Sciatic nerve (tissue), 2 donors: ENCODE data around the gene PCTP. TPM values are rescaled to one million over a fixed set of nuclear protein-coding genes. Genes with fewer than 3 reads are reported as not detected.

Experiments used
- ATAC-seq: fragments of 200-7000 bp; cut with Tn5 transposase; one replicate; pipeline ENCODE4 v1.9.1; 2020; ENCODE audit warnings: mild to moderate bottlenecking, moderate library complexity
- DNase-seq: peaks from one replicate; pipeline ENCODE4 v3.0.0-alpha.2; 2020; ENCODE audit warnings: low spot score
- intact Hi-C: fragments of 100-400 bp; cut with DNase I; formaldehyde crosslinking; loops from one replicate; pipeline ENCODE4 v1.14.2; 2022
- total RNA-seq: library from RNA; stranded (reverse); fragmentation: NEBNext Ultra II Directional; extraction: Animal tissue kit (Norgen Biotek cat#: 25700); gene quantifications from one replicate; pipeline ENCODE4 v1.2.1, GENCODE V29; 2021
- donor health status: DM: no; HTN: no; CAD: no.
- donor health status: DM: no; HTN: no; CAD: no.

PCTP gene
- 20.3 TPM for total RNA-seq

DNA sequence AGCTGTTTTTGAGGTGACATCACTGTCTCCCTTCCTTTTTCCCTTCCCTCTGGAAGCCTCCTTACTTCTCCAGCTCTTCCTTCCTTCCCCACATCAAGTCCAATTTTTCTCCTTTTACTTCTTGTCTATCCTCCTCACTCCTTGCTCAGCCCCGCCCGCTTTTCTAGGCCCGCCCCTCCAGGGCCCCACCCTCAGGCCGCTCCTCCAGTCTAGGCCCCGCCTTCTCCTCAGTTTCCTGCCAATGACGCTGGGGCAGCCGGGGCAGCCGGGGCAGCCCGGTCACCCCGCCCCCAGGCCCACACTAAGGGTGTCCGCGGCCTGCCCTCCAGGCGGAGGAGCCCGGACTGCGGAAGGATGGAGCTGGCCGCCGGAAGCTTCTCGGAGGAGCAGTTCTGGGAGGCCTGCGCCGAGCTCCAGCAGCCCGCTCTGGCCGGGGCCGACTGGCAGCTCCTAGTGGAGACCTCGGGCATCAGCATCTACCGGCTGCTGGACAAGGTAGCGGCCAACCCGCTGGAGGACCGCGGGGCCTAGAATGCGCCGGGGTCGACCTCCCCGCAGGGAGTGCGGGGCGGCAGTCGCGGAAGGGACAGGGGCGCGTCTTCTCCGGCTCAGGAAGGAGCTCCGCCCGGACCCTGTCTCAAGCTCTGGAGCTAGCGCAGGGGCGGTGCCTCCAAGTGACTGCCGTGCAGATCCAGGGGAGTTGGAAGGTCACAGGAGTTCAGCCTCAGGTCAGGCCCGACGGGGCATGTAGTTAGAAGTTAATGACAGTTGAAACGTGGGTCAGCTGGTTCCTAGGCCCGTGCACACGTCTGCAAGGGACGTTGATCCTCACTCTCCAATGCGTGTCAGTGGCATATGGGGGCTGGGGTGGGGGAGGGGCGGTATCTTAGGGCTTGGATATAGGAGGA lies at the start of gene PCTP:
Gene PCTP (plus strand): TSS at position 302 of the 908 bp plus-strand sequence. CDS start 53 bp downstream, at position 355.
- intact Hi-C loops: no loop called here
- ATAC-seq: peak; percentile 100
- peak; percentile 98 for DNase-seq

DNA sequence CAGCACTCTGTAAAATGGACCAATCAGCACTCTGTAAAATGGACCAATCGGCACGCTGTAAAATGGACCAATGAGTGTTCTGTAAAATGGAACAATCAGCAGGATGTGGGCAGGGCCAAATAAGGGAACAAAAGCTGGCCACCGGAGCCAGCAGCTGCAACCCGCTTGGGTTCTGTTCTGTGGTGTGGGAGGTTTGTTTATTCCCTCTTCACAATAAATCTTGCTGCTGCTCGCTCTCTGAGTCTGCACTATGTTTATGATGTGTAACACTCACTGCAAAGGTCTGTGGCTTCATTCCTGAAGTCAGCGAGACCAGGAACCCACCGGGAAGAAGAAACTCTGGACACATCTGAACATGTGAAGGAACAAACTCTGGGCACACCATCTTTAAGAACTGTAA lies 48.7 kb upstream of the PCTP start:
- ATAC-seq (no peak), DNase-seq (no peak)
- intact Hi-C loops: no loop called here

- intact Hi-C loops: no loop called here
- no peak for ATAC-seq
- no peak for DNase-seq
Measured at GRCh38 chr17:55704401-55704800, 46.5 kb upstream of the PCTP start.

- intact Hi-C loops: no loop called here
Measured at GRCh38 chr17:55705847-55706246, 45.0 kb upstream of the PCTP start.

GRCh38 chr17:55706808-55707773 lies 43.8 kb upstream of the PCTP start:
- intact Hi-C loops: no loop called here
- DNase-seq: no peak
- ATAC-seq: no peak

More at GRCh38 chr17:55705847-55706246, 45.0 kb upstream of the PCTP start:
- no peak for ATAC-seq
- no peak for DNase-seq

- ATAC-seq (no peak), DNase-seq (no peak)
- intact Hi-C loops: no loop called here
Measured at GRCh38 chr17:55708175-55708974, 42.5 kb upstream of the PCTP start.

DNA sequence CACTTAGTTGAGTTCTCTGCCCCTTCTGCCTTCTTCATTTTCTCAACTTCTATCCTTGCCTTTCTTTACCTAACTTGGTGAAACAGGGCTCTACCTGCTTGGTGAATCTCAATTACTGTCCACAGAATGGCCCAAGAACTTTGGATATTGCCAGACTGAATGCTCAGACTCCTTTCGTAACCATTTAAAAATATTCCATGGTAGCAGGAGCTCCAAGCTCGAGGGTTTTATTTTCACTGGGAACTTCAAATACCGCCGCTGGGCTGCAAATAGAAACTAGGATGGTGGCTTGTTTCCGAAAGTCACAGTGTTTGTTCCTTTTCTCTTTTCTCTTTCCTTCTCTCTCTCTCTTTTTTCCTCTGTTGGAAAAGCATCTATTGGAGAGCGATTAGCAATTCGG lies 41.4 kb upstream of the PCTP start:
- intact Hi-C loops: no loop called here
- DNase-seq (no peak), ATAC-seq (no peak)

DNA sequence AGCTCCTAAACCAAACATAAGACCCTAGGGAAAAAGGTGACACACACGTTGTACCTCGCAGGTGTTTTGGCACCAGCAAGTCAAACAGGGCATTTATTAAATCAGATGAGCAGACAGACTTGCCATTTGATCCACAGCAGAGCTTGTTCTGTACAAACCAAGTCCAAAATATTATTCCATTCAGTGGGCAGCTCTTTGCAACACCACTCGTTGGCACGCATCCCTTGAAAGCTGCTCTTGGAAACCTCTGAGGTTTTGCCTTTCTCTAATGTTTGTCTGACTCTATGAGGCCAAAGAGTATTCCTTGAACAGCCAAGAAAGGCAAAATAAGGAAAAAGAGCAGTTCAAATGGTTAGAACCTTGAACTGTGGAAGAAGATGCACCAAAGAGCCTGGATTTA lies 40.9 kb upstream of the PCTP start:
- intact Hi-C loops: no loop called here
- DNase-seq (no peak), ATAC-seq (peak; percentile 81)

DNA sequence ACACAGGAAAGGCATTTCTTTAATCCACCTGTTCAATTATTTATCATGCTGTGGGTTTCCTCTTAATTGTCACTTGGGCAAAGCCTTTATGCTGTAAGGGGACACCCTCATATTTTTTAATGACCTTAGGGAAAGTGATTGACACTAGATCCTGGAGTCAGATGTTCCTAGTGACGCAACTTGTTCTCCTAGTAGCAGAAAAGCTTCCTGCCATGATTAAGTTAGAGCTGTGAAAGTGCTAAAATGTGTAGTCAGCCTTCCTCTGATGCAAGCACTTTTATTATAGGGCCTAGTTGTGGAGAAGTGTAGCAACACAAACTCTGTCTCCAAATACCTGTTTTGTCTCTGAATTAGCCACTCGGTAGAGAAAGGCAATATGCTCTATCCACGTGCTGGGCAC lies 40.4 kb upstream of the PCTP start:
- intact Hi-C loops: no loop called here
- DNase-seq (no peak), ATAC-seq (peak; percentile 85)

GRCh38 chr17:55710829-55711496 lies 39.9 kb upstream of the PCTP start:
- ATAC-seq (peak; percentile 69), DNase-seq (no peak)
- intact Hi-C loops: no loop called here

- ATAC-seq (no peak), DNase-seq (no peak)
- intact Hi-C loops: no loop called here
Measured at GRCh38 chr17:55717432-55717831, 33.4 kb upstream of the PCTP start.

GRCh38 chr17:55717898-55718735 lies 32.7 kb upstream of the PCTP start:
- intact Hi-C loops: no loop called here
- DNase-seq (peak; percentile 92), ATAC-seq (peak; percentile 53)

GRCh38 chr17:55720919-55721836 lies 29.7 kb upstream of the PCTP start:
- DNase-seq: no peak
- no peak for ATAC-seq
- intact Hi-C loops: no loop called here

GRCh38 chr17:55722016-55722736 lies 28.7 kb upstream of the PCTP start:
- DNase-seq: no peak
- ATAC-seq: peak; percentile 8
- intact Hi-C loops: no loop called here

GRCh38 chr17:55722742-55723487 lies 27.9 kb upstream of the PCTP start, which contains the start of gene TMEM100:
TMEM100 (minus strand) TSS chr17:55722864; CDS start chr17:55721070, 1,794 bp downstream.
- intact Hi-C loops: no loop called here
- DNase-seq: no peak
- ATAC-seq: peak; percentile 83
